ENCODE data around the gene CIBAR2. TPM values are rescaled to one million over a fixed set of nuclear protein-coding genes. Genes with fewer than 3 reads are reported as not detected.

CIBAR2 gene
- total and polyA plus RNA-seq, 9 of the 15 experiments (the other 6 are each of a cell fraction or from before 2014, with no cell fraction given) = not detected

GRCh38 chr16:85120006-85120340 is 7.7 kb upstream of the CIBAR2 start (continued):
- TF ChIP-seq ATF6 (CRISPR knock-in tag; IDR thresholded peaks at IDR 0.05) = no peak
- TF ChIP-seq RBBP5 (IDR thresholded peaks at IDR 0.05; ENCODE audit: borderline replicate concordance, insufficient read depth, low read length, poor library complexity, severe bottlenecking) = no peak
- no peak for TF ChIP-seq VEZF1 (CRISPR knock-in tag; IDR thresholded peaks at IDR 0.05)

GRCh38 chr16:85117418-85117817 is 5.1 kb upstream of the CIBAR2 start:
- no TSS peak for BruUV-seq (replicated peaks)
- POLR2A ChIA-PET = interaction anchor here (0.6 kb wide), 1 partner anchor 9 kb away, joined by 4 read pairs; no protein-coding TSS in a partner anchor

More at GRCh38 chr16:85117418-85117817, 5.1 kb upstream of the CIBAR2 start:
- peaks cover 0 to 12% of the 10 kb centered on the region in 2 experiments; a peak in 2 of 5 replicates for H3K27me3 ChIP-seq (ENCODE audit: control insufficient read depth in 2 of 2, insufficient read depth in 2 of 2, low read length in 2 of 2)
- H3K4me1 ChIP-seq (replicated peaks in 1 of 2; ENCODE audit: control insufficient read depth in 2 of 2, insufficient read depth in 2 of 2, low read length in 2 of 2) = peaks cover 2 to 19% of the 10 kb centered on the region in 2 experiments; a peak in 2 of 5 replicates
- ATAC-seq (no peak), FAIRE-seq (no peak), DNase-seq (ENCODE audit: extremely low read depth in 1 of 4, low spot score in 3 of 4) (no peak)
- CTCF ChIA-PET (ENCODE audit: low intra/inter-chr PET ratio) = no interaction called here
- no peak overlapping the region for H2AFZ ChIP-seq (ENCODE audit: low read depth, low read length)
- in situ Hi-C loops (cut with MboI) = loop anchor here (10.0 to 25.0 kb wide), 3 partner anchors 137 to 895 kb away; no protein-coding TSS in a partner anchor
- no peak overlapping the region for H3K9ac ChIP-seq (ENCODE audit: insufficient read depth in 1 of 2, low read depth in 2 of 2, low read length in 2 of 2)
- H3K36me3 ChIP-seq (ENCODE audit: control insufficient read depth, insufficient read depth, low read length) = no peaks in the 10 kb centered on the region
- no peak overlapping the region for H3K4me2 ChIP-seq (ENCODE audit: insufficient read depth, low read length)
- H3K27ac ChIP-seq (ENCODE audit: extremely low read depth, low read depth, low read length) = no peak overlapping the region
- H3K9me1 ChIP-seq (ENCODE audit: control insufficient read depth, insufficient read depth, low read length) = no peaks in the 10 kb centered on the region
- H4K20me1 ChIP-seq (replicated peaks; ENCODE audit: control insufficient read depth, insufficient read depth, low read length) = no peaks in the 10 kb centered on the region
- TF ChIP-seq ZNF232 (CRISPR knock-in tag; IDR thresholded peaks at IDR 0.05) (no peak), ETV6 (IDR thresholded peaks at IDR 0.05; ENCODE audit: borderline replicate concordance in 1 of 2, low read depth in 2 of 2, low read length in 1 of 2) (no peak), ETV6 (CRISPR knock-in tag; IDR thresholded peaks at IDR 0.05; ENCODE audit: borderline replicate concordance) (no peak), BRCA1 (IDR thresholded peaks at IDR 0.05) (no peak), BRCA1 (CRISPR knock-in tag; IDR thresholded peaks at IDR 0.05) (no peak)
- H3K79me2 ChIP-seq (ENCODE audit: control insufficient read depth, insufficient read depth, low read length) = no peaks in the 10 kb centered on the region
- intact Hi-C loops (cut with micrococcal nuclease) = loop anchor here (5.0 kb wide), 2 partner anchors 130 to 145 kb away; no protein-coding TSS in a partner anchor
- H3K4me3 ChIP-seq = no peak overlapping the region
- 76% methylated on average over 12 of the region's 12 CpGs for WGBS (ENCODE audit: insufficient coverage, low coverage, missing lambda C conversion rate)
- H3K9me3 ChIP-seq (replicated peaks; ENCODE audit: control insufficient read depth, insufficient read depth, low read depth, low read length) = peaks cover 4% of the 10 kb centered on the region; the same call in 1 of the 2 replicates

Data from K562 (cell line).